K562 (cell line): ENCODE data around the gene SLC19A2. TPM values are rescaled to one million over a fixed set of nuclear protein-coding genes. Genes with fewer than 3 reads are reported as not detected.

Experiments used
- BRF2 ChIP-seq: IDR thresholded peaks from 3 replicates; pipeline ENCODE4 v1.6.1; 2011; ENCODE audit warnings: borderline replicate concordance, mild to moderate bottlenecking; ENCODE audit not compliant: insufficient read length, insufficient read depth
- ETV6 ChIP-seq, 3 experiments: fragments of 150-350 bp in 1 of 3; sonication (generic) in 1 of 3; formaldehyde crosslinking in 1 of 3; IDR thresholded peaks; 2 replicates each; pipeline versions ENCODE4 v1.6.1 to v1.8.0; 2014 to 2022; ENCODE audit warnings: borderline replicate concordance in 2 of 3, low read depth in 2 of 3, antibody characterized with exemption in 1 of 3, low read length in 1 of 3, mild to moderate bottlenecking in 1 of 3, missing genetic modification reagents in 1 of 3
- FOXJ2 ChIP-seq: fragments of 200-800 bp; sonication (Bioruptor generic); IDR thresholded peaks from 2 replicates; pipeline ENCODE4 v1.6.1; 2016; ENCODE audit warnings: missing genetic modification characterization, missing compliant biosample characterization
- FOXP4 ChIP-seq: sonication (generic); formaldehyde crosslinking; IDR thresholded peaks from 2 replicates; pipeline ENCODE4 v1.8.0; 2022; ENCODE audit warnings: mild to moderate bottlenecking, missing genetic modification reagents, borderline replicate concordance
- MCM7 ChIP-seq, 2 experiments: fragments of 450-650 bp; IDR thresholded peaks; 2 replicates each; pipeline ENCODE4 v1.6.1; 2016 to 2018
- SIN3B ChIP-seq: fragments of 450-650 bp; IDR thresholded peaks from 2 replicates; pipeline ENCODE4 v1.6.1; 2017; ENCODE audit warnings: low read depth, mild to moderate bottlenecking, moderate library complexity
- SMAD1 ChIP-seq: fragments of 150-350 bp; IDR thresholded peaks from 2 replicates; pipeline ENCODE4 v1.6.1; 2014; ENCODE audit warnings: low read length, low read depth; ENCODE audit not compliant: partially characterized antibody
- SP1 ChIP-seq: sonication (generic); formaldehyde crosslinking; IDR thresholded peaks from 2 replicates; pipeline ENCODE4 v1.8.1; 2022; ENCODE audit warnings: mild to moderate bottlenecking, missing genetic modification reagents
- TCF3 ChIP-seq: sonication (generic); formaldehyde crosslinking; IDR thresholded peaks from 2 replicates; pipeline ENCODE4 v1.4.0; 2020; ENCODE audit warnings: mild to moderate bottlenecking, missing genetic modification reagents
- TEAD4 ChIP-seq, 2 experiments: sonication (generic) in 1 of 2; formaldehyde crosslinking in 1 of 2; IDR thresholded peaks; 2 replicates each; pipeline versions ENCODE4 v1.6.1 to v1.8.0; 2012 to 2022; ENCODE audit warnings: borderline replicate concordance in 1 of 2, inconsistent platforms in 1 of 2, low read length in 1 of 2, mild to moderate bottlenecking in 1 of 2, missing genetic modification reagents in 1 of 2
- ZNF224 ChIP-seq: sonication (generic); formaldehyde crosslinking; IDR thresholded peaks from 2 replicates; pipeline ENCODE4 v1.8.0; 2022; ENCODE audit warnings: mild to moderate bottlenecking, missing genetic modification reagents
- ZNF79 ChIP-seq: fragments of 250-450 bp; sonication (Bioruptor Pico); IDR thresholded peaks from 2 replicates; pipeline ENCODE4 v1.4.0; 2020; ENCODE audit warnings: low read depth, mild to moderate bottlenecking, moderate library complexity
- polyA plus RNA-seq, 8 experiments: library from polyadenylated mRNA; depleted of rRNA in 4 of 8; stranded (reverse) in 5 of 8; unstranded in 3 of 8; fragments of >200 nt; fragmentation: Nextera tagmentation in 2 of 8; fragmentation: Illumina TruSeq in 1 of 8; extraction: Ambion mirVana in 2 of 8; extraction: Trizol in 1 of 8; gene quantifications; 2 replicates each; pipeline versions ENCODE4 v1.2.1 to v1.2.3, GENCODE V29; 2011 to 2014; ENCODE audit warnings: inconsistent platforms in 1 of 8, missing spikeins in 1 of 8
- total RNA-seq, 7 experiments: library from RNA; depleted of rRNA in 6 of 7; stranded (reverse); fragments of >200 nt in 6 of 7; fragmentation: Illumina TruSeq in 2 of 7; extraction: Trizol in 2 of 7; gene quantifications; 2 replicates each; pipeline versions ENCODE4 v1.2.1 to v1.2.3, GENCODE V29; 2011 to 2021; ENCODE audit warnings: low replicate concordance in 1 of 7

The SLC19A2 gene
- total and polyA plus RNA-seq, 9 of the 15 experiments (the other 6 are each of a cell fraction or from before 2014, with no cell fraction given) = 7.4 to 42.8 (median 19.2) TPM

GRCh38 chr1:169528215-169529067 is 42.7 kb upstream of the SLC19A2 start (continued):
- no peak for TF ChIP-seq FOXP4 (CRISPR knock-in tag)
- 0 out of 2 replicates have a peak, but pooled peaks have one; percentile 31 for TF ChIP-seq SP1 (CRISPR knock-in tag)
- TF ChIP-seq ETV6 (IDR thresholded peaks at IDR 0.05; ENCODE audit: borderline replicate concordance in 1 of 2, low read depth in 2 of 2, low read length in 1 of 2) = no peak
- no peak for TF ChIP-seq ETV6 (CRISPR knock-in tag; IDR thresholded peaks at IDR 0.05; ENCODE audit: borderline replicate concordance)
- TF ChIP-seq FOXJ2 (tag) = 0 out of 2 replicates have a peak, but pooled peaks have one; percentile 67
- TF ChIP-seq TEAD4 (IDR thresholded peaks at IDR 0.05; ENCODE audit: low read length) = 0 out of 2 replicates have a peak, but pooled peaks have one; percentile 13
- TF ChIP-seq TEAD4 (CRISPR knock-in tag; IDR thresholded peaks at IDR 0.05; ENCODE audit: borderline replicate concordance) = no peak
- TF ChIP-seq TCF3 (CRISPR knock-in tag) = peak; percentile 31; the same call in 1 of the 2 replicates
- TF ChIP-seq BRF2 = no peak
- TF ChIP-seq ZNF79 (CRISPR knock-in tag) = no peak
- TF ChIP-seq SMAD1 = no peak
- no peak for TF ChIP-seq MCM7 (IDR thresholded peaks at IDR 0.05)
- no peak for TF ChIP-seq SIN3B
- TF ChIP-seq ZNF224 = no peak
- TF ChIP-seq, all 486 proteins: peak for 9
